Fibroblast of skin of abdomen (primary cell): Measurements from ENCODE around the gene CHN2.

Experiments
- DNase-seq: peaks from one replicate; pipeline ENCODE4 v3.0.0-alpha.2; 2013

Gene CHN2

GRCh38 chr7:29337546-29338116 is 143.1 kb downstream of the CHN2 start:
- DNase-seq, result no peak

- no peak for DNase-seq
These were observed 146.1 kb downstream of the CHN2 start for GRCh38 chr7:29340696-29341095.

GRCh38 chr7:29341156-29341555 is 146.6 kb downstream of the CHN2 start:
- DNase-seq, result no peak

- DNase-seq, result peak; percentile 55
These were observed 148.2 kb downstream of the CHN2 start for GRCh38 chr7:29342761-29343160.

GRCh38 chr7:29343399-29343798 is 148.8 kb downstream of the CHN2 start:
- no peak for DNase-seq

GRCh38 chr7:29344334-29344978 is 149.9 kb downstream of the CHN2 start:
- no peak for DNase-seq

- no peak for DNase-seq
These were observed 151.0 kb downstream of the CHN2 start for GRCh38 chr7:29345590-29345989.

- no peak for DNase-seq
These were observed 151.8 kb downstream of the CHN2 start for GRCh38 chr7:29346231-29346978.

GRCh38 chr7:29349362-29349761 is 154.8 kb downstream of the CHN2 start:
- DNase-seq, result no peak

GRCh38 chr7:29350351-29350750 is 155.8 kb downstream of the CHN2 start:
- no peak for DNase-seq

- DNase-seq, result no peak
These were observed 157.5 kb downstream of the CHN2 start for GRCh38 chr7:29352041-29352440.

- no peak for DNase-seq
These were observed 159.2 kb downstream of the CHN2 start for GRCh38 chr7:29353810-29354209.

GRCh38 chr7:29354340-29354739 is 159.8 kb downstream of the CHN2 start:
- DNase-seq, result no peak

GRCh38 chr7:29355388-29355787 is 160.8 kb downstream of the CHN2 start:
- no peak for DNase-seq

GRCh38 chr7:29356631-29357030 is 162.1 kb downstream of the CHN2 start:
- DNase-seq, result no peak

- DNase-seq, result no peak
These were observed 165.0 kb downstream of the CHN2 start for GRCh38 chr7:29359482-29360093.

- peak; percentile 41 for DNase-seq
These were observed 166.4 kb downstream of the CHN2 start for GRCh38 chr7:29360633-29361625.

GRCh38 chr7:29362380-29362779 is 167.8 kb downstream of the CHN2 start:
- no peak for DNase-seq

GRCh38 chr7:29363636-29364425 is 169.3 kb downstream of the CHN2 start:
- DNase-seq, result no peak

- DNase-seq, result no peak
These were observed 170.1 kb downstream of the CHN2 start for GRCh38 chr7:29364661-29365060.

- DNase-seq, result no peak
These were observed 170.8 kb downstream of the CHN2 start for GRCh38 chr7:29365423-29365822.
